ENCODE data around the gene SLC37A1.
A peak's percentile ranks its signal among the peaks of the same experiment; 100 is the strongest.

Gene SLC37A1

GRCh38 chr21:42524341-42525028 lies 10.8 kb downstream of the SLC37A1 start:
- H3K4me1 ChIP-seq (ENCODE audit: control extremely low read depth in 1 of 4, control insufficient read depth in 4 of 4, insufficient read depth in 4 of 4, low read length in 3 of 4): peaks cover 7 to 85% (median 56%) of the 10 kb centered on the region in 4 experiments
- peak overlapping the region in 3 of 7 experiments; percentile 15 to 59 (median 40) for H3K4me3 ChIP-seq (ENCODE audit: control insufficient read depth in 1 of 7, extremely low read depth in 1 of 7, insufficient read depth in 4 of 7, low read depth in 2 of 7, low read length in 6 of 7)
- POLR2A ChIA-PET: no interaction called here
- 3% methylated on average over 11 of the region's 17 CpGs for WGBS (ENCODE audit: insufficient coverage)
- H3K36me3 ChIP-seq (ENCODE audit: control insufficient read depth in 4 of 4, insufficient read depth in 4 of 4, low read length in 3 of 4): peaks cover 13 to 45% (median 35%) of the 10 kb centered on the region in 4 experiments
- H3K27ac ChIP-seq (ENCODE audit: insufficient read depth in 1 of 2, low read depth in 1 of 2, low read length in 2 of 2, poor library complexity in 1 of 2, severe bottlenecking in 2 of 2): peak overlapping the region; percentile 90
- CTCF ChIA-PET: interaction anchor here (1.0 to 3.9 kb wide), 5 partner anchors 8 to 12 kb away, joined by 3 to 25 read pairs (median 4); partner anchors contain the start of gene SLC37A1
- DNase-seq: peak; percentile 74 to 96 (median 94)
- no peaks in the 10 kb centered on the region for H3K9me3 ChIP-seq (ENCODE audit: control extremely low read depth in 1 of 5, control insufficient read depth in 4 of 5, insufficient read depth in 2 of 5, low read depth in 1 of 5, low read length in 4 of 5)
- H3K27me3 ChIP-seq (replicated peaks in 2 of 5; ENCODE audit: control insufficient read depth in 4 of 5, insufficient read depth in 5 of 5, low read length in 4 of 5): no peaks in the 10 kb centered on the region

DNA sequence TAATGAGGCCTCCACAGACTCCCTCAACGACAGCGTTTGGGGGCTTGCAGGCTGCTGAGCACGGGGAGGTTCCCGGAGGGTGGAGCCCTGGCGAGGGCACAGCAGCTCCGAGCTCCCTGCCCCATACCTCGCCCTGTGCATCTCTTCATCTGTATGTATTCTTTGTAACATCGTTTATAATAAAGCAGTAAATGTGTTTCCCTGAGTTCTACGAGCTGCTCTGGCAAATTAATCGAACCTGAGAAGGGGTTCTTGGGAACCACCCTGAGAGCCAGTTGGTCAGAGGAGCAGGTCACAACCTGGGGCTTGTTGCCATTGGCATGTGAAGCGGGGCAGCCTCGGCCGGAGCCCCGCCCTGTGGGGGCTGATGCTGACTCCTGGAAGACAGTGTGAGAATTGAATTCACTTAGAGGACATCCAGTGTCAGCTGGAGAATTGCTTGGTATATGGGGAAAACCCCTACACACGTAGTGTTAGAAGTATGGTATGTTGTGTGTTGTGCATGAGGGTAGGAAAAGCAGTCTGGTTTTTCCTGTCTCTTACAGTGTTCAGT lies 11.5 kb downstream of the SLC37A1 start:
- ChIA-PET CTCF (interaction anchor here (1.0 to 3.9 kb wide), 5 partner anchors 10 to 60 kb away, joined by 3 to 25 read pairs (median 3); partner anchors contain the start of gene SLC37A1), POLR2A (no interaction called here)
- Histone ChIP-seq H3K9me3 (ENCODE audit: control extremely low read depth in 1 of 5, control insufficient read depth in 4 of 5, insufficient read depth in 2 of 5, low read depth in 1 of 5, low read length in 4 of 5) (no peaks in the 10 kb centered on the region), H3K27me3 (replicated peaks in 2 of 5; ENCODE audit: control insufficient read depth in 4 of 5, insufficient read depth in 5 of 5, low read length in 4 of 5) (no peaks in the 10 kb centered on the region), H3K36me3 (ENCODE audit: control insufficient read depth in 4 of 4, insufficient read depth in 4 of 4, low read length in 3 of 4) (peaks cover 10 to 40% (median 36%) of the 10 kb centered on the region in 4 experiments), H3K4me3 (ENCODE audit: control insufficient read depth in 1 of 7, extremely low read depth in 1 of 7, insufficient read depth in 4 of 7, low read depth in 2 of 7, low read length in 6 of 7) (peak overlapping the region in 3 of 7 experiments; percentile 15 to 59 (median 40)), H3K4me1 (ENCODE audit: control extremely low read depth in 1 of 4, control insufficient read depth in 4 of 4, insufficient read depth in 4 of 4, low read length in 3 of 4) (peaks cover 7 to 85% (median 56%) of the 10 kb centered on the region in 4 experiments), H3K27ac (ENCODE audit: insufficient read depth in 1 of 2, low read depth in 1 of 2, low read length in 2 of 2, poor library complexity in 1 of 2, severe bottlenecking in 2 of 2) (peak overlapping the region; percentile 90)
- WGBS (ENCODE audit: insufficient coverage): 44% methylated on average over 10 of the region's 15 CpGs
- peak in 1 of 3 donors; percentile 29 for DNase-seq

- no peaks in the 10 kb centered on the region for H3K9me3 ChIP-seq (ENCODE audit: control extremely low read depth in 1 of 5, control insufficient read depth in 4 of 5, insufficient read depth in 2 of 5, low read depth in 1 of 5, low read length in 4 of 5)
- peaks cover 8 to 41% (median 34%) of the 10 kb centered on the region in 4 experiments for H3K36me3 ChIP-seq (ENCODE audit: control insufficient read depth in 4 of 4, insufficient read depth in 4 of 4, low read length in 3 of 4)
- 77% methylated on average over 4 of the region's 9 CpGs for WGBS (ENCODE audit: insufficient coverage)
- no peak for DNase-seq
- POLR2A ChIA-PET: no interaction called here
- peaks cover 7 to 86% (median 54%) of the 10 kb centered on the region in 4 experiments for H3K4me1 ChIP-seq (ENCODE audit: control extremely low read depth in 1 of 4, control insufficient read depth in 4 of 4, insufficient read depth in 4 of 4, low read length in 3 of 4)
- peak overlapping the region; percentile 11 to 90 for H3K27ac ChIP-seq (ENCODE audit: insufficient read depth in 1 of 2, low read depth in 1 of 2, low read length in 2 of 2, poor library complexity in 1 of 2, severe bottlenecking in 2 of 2)
- CTCF ChIA-PET: interaction anchor here (1.0 to 3.9 kb wide), 6 partner anchors 10 to 61 kb away, joined by 3 to 25 read pairs (median 4); partner anchors contain the start of gene SLC37A1
- peak overlapping the region in 2 of 7 experiments; percentile 40 to 59 for H3K4me3 ChIP-seq (ENCODE audit: control insufficient read depth in 1 of 7, extremely low read depth in 1 of 7, insufficient read depth in 4 of 7, low read depth in 2 of 7, low read length in 6 of 7)
- no peaks in the 10 kb centered on the region for H3K27me3 ChIP-seq (replicated peaks in 2 of 5; ENCODE audit: control insufficient read depth in 4 of 5, insufficient read depth in 5 of 5, low read length in 4 of 5)
Observed at GRCh38 chr21:42525676-42526378, 12.2 kb downstream of the SLC37A1 start.

DNA sequence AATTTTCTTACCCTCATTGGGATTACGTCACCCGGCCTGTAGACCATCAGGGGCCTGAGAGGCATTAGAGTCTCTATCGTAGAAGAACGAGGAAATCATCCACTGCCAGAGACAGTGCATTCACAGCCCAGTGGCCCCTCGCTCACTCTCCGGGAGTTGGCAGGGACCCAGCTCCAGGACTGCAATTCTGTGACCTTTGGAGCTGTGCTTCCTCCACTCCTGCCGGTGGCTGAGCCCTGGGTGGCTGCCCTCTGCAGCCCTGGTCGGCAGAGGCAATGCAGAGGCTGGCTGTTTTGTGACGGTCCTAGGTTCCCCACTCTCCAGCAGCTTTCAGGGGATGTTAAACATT lies 12.7 kb downstream of the SLC37A1 start:
- Histone ChIP-seq H3K9me3 (ENCODE audit: control extremely low read depth in 1 of 5, control insufficient read depth in 4 of 5, insufficient read depth in 2 of 5, low read depth in 1 of 5, low read length in 4 of 5) (no peaks in the 10 kb centered on the region), H3K36me3 (ENCODE audit: control insufficient read depth in 4 of 4, insufficient read depth in 4 of 4, low read length in 3 of 4) (peaks cover 7 to 41% (median 29%) of the 10 kb centered on the region in 4 experiments), H3K4me1 (ENCODE audit: control extremely low read depth in 1 of 4, control insufficient read depth in 4 of 4, insufficient read depth in 4 of 4, low read length in 3 of 4) (peaks cover 7 to 85% (median 56%) of the 10 kb centered on the region in 4 experiments), H3K27ac (ENCODE audit: insufficient read depth in 1 of 2, low read depth in 1 of 2, low read length in 2 of 2, poor library complexity in 1 of 2, severe bottlenecking in 2 of 2) (peak overlapping the region; percentile 11 to 84), H3K27me3 (replicated peaks in 2 of 5; ENCODE audit: control insufficient read depth in 4 of 5, insufficient read depth in 5 of 5, low read length in 4 of 5) (no peaks in the 10 kb centered on the region), H3K4me3 (ENCODE audit: control insufficient read depth in 1 of 7, extremely low read depth in 1 of 7, insufficient read depth in 4 of 7, low read depth in 2 of 7, low read length in 6 of 7) (peak overlapping the region in 2 of 7 experiments; percentile 8 to 31)
- ChIA-PET CTCF (interaction anchor here (0.7 to 3.9 kb wide), 8 partner anchors 9 to 71 kb away, joined by 3 to 25 read pairs (median 4); partner anchors contain the start of gene SLC37A1), POLR2A (interaction anchor here (0.6 kb wide), 1 partner anchor 49 kb away, joined by 3 read pairs; no protein-coding TSS in a partner anchor)
- 48% methylated on average over 8 of the region's 9 CpGs for WGBS (ENCODE audit: insufficient coverage)
- no peak for DNase-seq

GRCh38 chr21:42527127-42527488 lies 13.5 kb downstream of the SLC37A1 start:
- DNase-seq: no peak
- H3K27ac ChIP-seq (ENCODE audit: insufficient read depth in 1 of 2, low read depth in 1 of 2, low read length in 2 of 2, poor library complexity in 1 of 2, severe bottlenecking in 2 of 2): peak overlapping the region; percentile 72 to 84
- H3K27me3 ChIP-seq (replicated peaks in 2 of 5; ENCODE audit: control insufficient read depth in 4 of 5, insufficient read depth in 5 of 5, low read length in 4 of 5): no peaks in the 10 kb centered on the region
- peaks cover 7 to 90% (median 60%) of the 10 kb centered on the region in 4 experiments for H3K4me1 ChIP-seq (ENCODE audit: control extremely low read depth in 1 of 4, control insufficient read depth in 4 of 4, insufficient read depth in 4 of 4, low read length in 3 of 4)
- ChIA-PET CTCF (interaction anchor here (0.7 to 3.9 kb wide), 8 partner anchors 8 to 185 kb away, joined by 3 to 25 read pairs (median 4); partner anchors contain the start of gene SLC37A1), POLR2A (interaction anchor here (0.5 to 0.6 kb wide), 2 partner anchors 8 to 49 kb away, joined by 3 read pairs; no protein-coding TSS in a partner anchor)
- H3K4me3 ChIP-seq (ENCODE audit: control insufficient read depth in 1 of 7, extremely low read depth in 1 of 7, insufficient read depth in 4 of 7, low read depth in 2 of 7, low read length in 6 of 7): peak overlapping the region in 3 of 7 experiments; percentile 48 to 70 (median 63)
- 96% methylated on average over 5 of the region's 8 CpGs for WGBS (ENCODE audit: insufficient coverage)
- peaks cover 4 to 40% (median 24%) of the 10 kb centered on the region in 4 experiments for H3K36me3 ChIP-seq (ENCODE audit: control insufficient read depth in 4 of 4, insufficient read depth in 4 of 4, low read length in 3 of 4)
- no peaks in the 10 kb centered on the region for H3K9me3 ChIP-seq (ENCODE audit: control extremely low read depth in 1 of 5, control insufficient read depth in 4 of 5, insufficient read depth in 2 of 5, low read depth in 1 of 5, low read length in 4 of 5)

- H3K27me3 ChIP-seq (replicated peaks in 2 of 5; ENCODE audit: control insufficient read depth in 4 of 5, insufficient read depth in 5 of 5, low read length in 4 of 5): no peaks in the 10 kb centered on the region
- peaks cover 7 to 93% (median 62%) of the 10 kb centered on the region in 4 experiments for H3K4me1 ChIP-seq (ENCODE audit: control extremely low read depth in 1 of 4, control insufficient read depth in 4 of 4, insufficient read depth in 4 of 4, low read length in 3 of 4)
- H3K27ac ChIP-seq (ENCODE audit: insufficient read depth in 1 of 2, low read depth in 1 of 2, low read length in 2 of 2, poor library complexity in 1 of 2, severe bottlenecking in 2 of 2): peak overlapping the region; percentile 72 to 84
- H3K36me3 ChIP-seq (ENCODE audit: control insufficient read depth in 4 of 4, insufficient read depth in 4 of 4, low read length in 3 of 4): peaks cover 4 to 40% (median 22%) of the 10 kb centered on the region in 4 experiments
- H3K4me3 ChIP-seq (ENCODE audit: control insufficient read depth in 1 of 7, extremely low read depth in 1 of 7, insufficient read depth in 4 of 7, low read depth in 2 of 7, low read length in 6 of 7): peak overlapping the region in 6 of 7 experiments; percentile 35 to 70 (median 50)
- peak; percentile 47 to 85 (median 82) for DNase-seq
- H3K9me3 ChIP-seq (ENCODE audit: control extremely low read depth in 1 of 5, control insufficient read depth in 4 of 5, insufficient read depth in 2 of 5, low read depth in 1 of 5, low read length in 4 of 5): no peaks in the 10 kb centered on the region
- CTCF ChIA-PET: interaction anchor here (1.0 to 3.9 kb wide), 11 partner anchors 8 to 219 kb away, joined by 3 to 25 read pairs (median 4); partner anchors contain the start of gene SLC37A1
- POLR2A ChIA-PET: interaction anchor here (0.5 to 1.0 kb wide), 2 partner anchors 8 to 63 kb away, joined by 3 read pairs; no protein-coding TSS in a partner anchor
- WGBS (ENCODE audit: insufficient coverage): 19% methylated on average over 10 of the region's 13 CpGs
Observed at GRCh38 chr21:42527489-42528158, 14.0 kb downstream of the SLC37A1 start.

Data from common myeloid progenitor, CD34-positive (primary cell).